Measurements from ENCODE around the gene UPP1.

DNA sequence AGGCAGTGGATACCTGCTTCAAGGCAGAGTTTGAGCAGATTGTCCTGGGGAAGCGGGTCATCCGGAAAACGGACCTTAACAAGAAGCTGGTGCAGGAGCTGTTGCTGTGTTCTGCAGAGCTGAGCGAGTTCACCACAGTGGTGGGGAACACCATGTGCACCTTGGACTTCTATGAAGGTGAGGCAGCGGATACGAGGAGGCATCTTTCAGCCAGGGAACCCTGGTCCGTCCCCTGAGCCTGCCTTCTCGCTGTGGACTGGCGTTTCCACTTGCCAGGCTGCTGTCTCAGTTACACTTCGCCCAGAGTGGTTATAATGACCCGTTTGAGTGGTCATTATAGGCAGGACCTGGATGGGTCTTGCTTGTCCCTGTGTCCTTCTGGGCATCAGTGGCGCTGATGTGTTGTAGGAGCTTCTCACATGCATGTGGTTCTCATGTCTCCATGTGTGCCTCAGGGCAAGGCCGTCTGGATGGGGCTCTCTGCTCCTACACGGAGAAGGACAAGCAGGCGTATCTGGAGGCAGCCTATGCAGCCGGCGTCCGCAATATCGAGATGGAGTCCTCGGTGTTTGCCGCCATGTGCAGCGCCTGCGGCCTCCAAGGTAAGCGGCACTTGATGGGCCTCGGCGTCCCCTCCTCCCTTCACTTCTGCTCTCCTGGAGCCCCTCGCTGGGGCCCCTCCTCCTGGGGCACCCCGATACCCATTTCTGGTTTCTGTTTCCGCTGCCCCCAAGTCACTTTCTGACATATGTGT, 18.0 kb downstream of the UPP1 start:
- TF ChIP-seq, protein P1, sequence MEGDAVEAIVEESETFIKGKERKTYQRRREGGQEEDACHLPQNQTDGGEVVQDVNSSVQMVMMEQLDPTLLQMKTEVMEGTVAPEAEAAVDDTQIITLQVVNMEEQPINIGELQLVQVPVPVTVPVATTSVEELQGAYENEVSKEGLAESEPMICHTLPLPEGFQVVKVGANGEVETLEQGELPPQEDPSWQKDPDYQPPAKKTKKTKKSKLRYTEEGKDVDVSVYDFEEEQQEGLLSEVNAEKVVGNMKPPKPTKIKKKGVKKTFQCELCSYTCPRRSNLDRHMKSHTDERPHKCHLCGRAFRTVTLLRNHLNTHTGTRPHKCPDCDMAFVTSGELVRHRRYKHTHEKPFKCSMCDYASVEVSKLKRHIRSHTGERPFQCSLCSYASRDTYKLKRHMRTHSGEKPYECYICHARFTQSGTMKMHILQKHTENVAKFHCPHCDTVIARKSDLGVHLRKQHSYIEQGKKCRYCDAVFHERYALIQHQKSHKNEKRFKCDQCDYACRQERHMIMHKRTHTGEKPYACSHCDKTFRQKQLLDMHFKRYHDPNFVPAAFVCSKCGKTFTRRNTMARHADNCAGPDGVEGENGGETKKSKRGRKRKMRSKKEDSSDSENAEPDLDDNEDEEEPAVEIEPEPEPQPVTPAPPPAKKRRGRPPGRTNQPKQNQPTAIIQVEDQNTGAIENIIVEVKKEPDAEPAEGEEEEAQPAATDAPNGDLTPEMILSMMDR (IDR thresholded peaks at IDR 0.05), result no peak
- no peak for TF ChIP-seq EP300 (IDR thresholded peaks at IDR 0.05)

All from ovary (tissue), 3 donors.